ENCODE data around the gene KLHDC8A.
"Not testable (repeated sequence)": the region's sequence is repeated elsewhere in the genome, so short reads cannot be mapped to it uniquely, and the experiment has no call there.

KLHDC8A gene

DNA sequence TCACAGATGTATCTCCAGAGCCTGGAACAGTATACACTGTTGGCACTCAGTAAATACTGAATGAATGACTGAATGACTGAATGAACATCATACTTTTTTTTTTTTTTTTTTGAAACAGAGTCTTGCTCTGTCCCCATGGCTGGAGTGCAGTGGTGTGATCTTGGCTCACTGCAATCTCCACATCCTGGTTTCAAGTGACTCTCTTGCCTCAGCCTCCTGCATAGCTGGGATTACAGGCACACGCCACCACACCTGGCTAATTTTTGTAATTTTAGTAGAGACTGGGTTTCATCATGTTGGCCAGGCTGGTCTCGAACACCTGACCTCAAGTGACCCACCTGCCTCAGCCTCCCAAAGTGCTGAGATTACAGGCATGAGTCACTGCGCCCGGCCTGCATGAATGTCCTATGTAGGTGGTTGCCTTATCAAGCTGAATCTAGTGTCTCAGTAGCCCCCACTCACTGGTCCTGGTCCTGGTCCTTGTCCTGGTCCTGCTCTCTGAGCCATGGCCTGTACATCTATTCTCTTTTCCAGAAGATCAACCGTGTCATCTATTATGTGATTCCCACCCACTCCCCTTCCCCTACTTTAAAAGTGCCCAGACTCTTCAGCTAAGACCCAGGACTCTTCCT, 59.1 kb downstream of the KLHDC8A start:
- Histone ChIP-seq H3K56ac (ENCODE audit: low read length) (peak overlapping the region; percentile 81), H2AK5ac (ENCODE audit: low read length) (peak overlapping the region; percentile 6), H3K4me1 (ENCODE audit: control insufficient read depth, low read depth, low read length) (peaks cover 37% of the 10 kb centered on the region), H3K4ac (ENCODE audit: low read depth, low read length) (peak overlapping the region; percentile 84), H3K18ac (ENCODE audit: low read length) (peak overlapping the region; percentile 86), H3K27ac (ENCODE audit: low read depth, low read length) (peak overlapping the region; percentile 90), H2BK5ac (ENCODE audit: low read length) (peak overlapping the region; percentile 75), H2BK120ac (ENCODE audit: low read depth, low read length) (peak overlapping the region; percentile 52)
- not testable (repeated sequence) for H3K36me3 ChIP-seq (ENCODE audit: control insufficient read depth, insufficient read depth, low read length); H3K79me1 ChIP-seq (ENCODE audit: low read length); H4K8ac ChIP-seq (ENCODE audit: low read depth, low read length); H2BK15ac ChIP-seq (replicated peaks; ENCODE audit: low read depth); H4K5ac ChIP-seq (ENCODE audit: low read length); H3K23ac ChIP-seq (ENCODE audit: low read length); H3K27me3 ChIP-seq (ENCODE audit: insufficient read depth, low read length, poor library complexity); H3K9ac ChIP-seq (ENCODE audit: low read length); H3K79me2 ChIP-seq (ENCODE audit: control insufficient read depth, insufficient read depth, low read length); DNase-seq; H3K4me3 ChIP-seq (ENCODE audit: low read length); H3K4me2 ChIP-seq (ENCODE audit: low read length)
- no CpG with 5 or more reads among the region's 5 CpGs for WGBS (ENCODE audit: extremely low coverage, insufficient coverage, low lambda C conversion rate)

DNA sequence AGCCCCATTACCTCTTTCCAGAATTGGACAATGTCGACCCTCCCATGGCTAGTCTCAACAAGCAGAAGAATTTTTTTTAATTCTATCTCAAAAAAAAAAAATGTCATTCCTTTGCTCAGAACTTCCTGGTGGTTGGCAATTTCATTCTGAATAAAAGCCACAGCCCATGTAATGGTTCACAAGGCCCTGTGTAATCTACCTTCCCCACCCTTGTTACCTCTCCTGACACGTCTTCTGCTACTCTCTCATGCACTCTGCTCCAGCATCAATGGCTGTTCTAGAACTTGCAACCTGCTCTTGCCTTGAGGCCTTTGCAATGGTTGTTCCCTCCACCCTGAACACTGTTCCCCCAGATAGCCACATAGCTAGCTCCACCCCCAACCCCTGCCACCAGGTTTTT, 60.6 kb downstream of the KLHDC8A start:
- H3K4me3 ChIP-seq (ENCODE audit: low read length), result no peak overlapping the region
- H2AK5ac ChIP-seq (ENCODE audit: low read length), result peak overlapping the region; percentile 27
- H3K79me1 ChIP-seq (ENCODE audit: low read length), result no peaks in the 10 kb centered on the region
- peak overlapping the region; percentile 44 for H3K56ac ChIP-seq (ENCODE audit: low read length)
- no peak for DNase-seq
- H4K8ac ChIP-seq (ENCODE audit: low read depth, low read length), result no peak overlapping the region
- no peak overlapping the region for H2BK120ac ChIP-seq (ENCODE audit: low read depth, low read length)
- WGBS (ENCODE audit: extremely low coverage, insufficient coverage, low lambda C conversion rate), result no CpG with 5 or more reads among the region's 2 CpGs
- H3K4ac ChIP-seq (ENCODE audit: low read depth, low read length), result peak overlapping the region; percentile 88
- H3K36me3 ChIP-seq (ENCODE audit: control insufficient read depth, insufficient read depth, low read length), result no peaks in the 10 kb centered on the region
- no peak overlapping the region for H3K23ac ChIP-seq (ENCODE audit: low read length)
- no peaks in the 10 kb centered on the region for H3K27me3 ChIP-seq (ENCODE audit: insufficient read depth, low read length, poor library complexity)
- H3K27ac ChIP-seq (ENCODE audit: low read depth, low read length), result peak overlapping the region; percentile 74
- peak overlapping the region; percentile 22 for H2BK5ac ChIP-seq (ENCODE audit: low read length)
- H3K4me1 ChIP-seq (ENCODE audit: control insufficient read depth, low read depth, low read length), result peaks cover 30% of the 10 kb centered on the region
- no peak overlapping the region for H4K5ac ChIP-seq (ENCODE audit: low read length)
- H3K4me2 ChIP-seq (ENCODE audit: low read length), result no peak overlapping the region
- H3K9ac ChIP-seq (ENCODE audit: low read length), result no peak overlapping the region
- no peak overlapping the region for H2BK15ac ChIP-seq (replicated peaks; ENCODE audit: low read depth)
- H3K79me2 ChIP-seq (ENCODE audit: control insufficient read depth, insufficient read depth, low read length), result no peaks in the 10 kb centered on the region
- peak overlapping the region; percentile 28 for H3K18ac ChIP-seq (ENCODE audit: low read length)

DNA sequence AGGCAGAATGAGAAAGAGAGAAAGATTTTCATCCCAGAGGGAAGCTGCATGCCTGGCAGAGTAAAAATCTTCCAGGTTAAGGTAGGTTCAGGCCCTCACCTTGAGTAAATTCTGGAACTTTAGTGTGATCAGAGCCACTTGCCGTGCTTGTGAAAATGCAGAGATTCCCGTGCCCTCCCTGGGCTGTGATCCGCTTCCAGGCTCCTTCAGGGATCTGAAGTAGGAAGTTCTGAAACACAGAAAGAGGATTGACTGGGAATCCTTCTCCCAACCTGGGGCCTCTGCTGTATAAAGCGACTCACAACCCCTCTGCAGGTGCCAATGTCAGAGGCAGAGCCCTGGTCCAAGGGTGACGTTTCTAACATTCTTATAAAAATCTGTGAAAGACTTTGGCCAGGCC, 61.8 kb downstream of the KLHDC8A start:
- H3K36me3 ChIP-seq (ENCODE audit: control insufficient read depth, insufficient read depth, low read length), result no peaks in the 10 kb centered on the region
- peak overlapping the region; percentile 48 for H3K9ac ChIP-seq (ENCODE audit: low read length)
- H4K5ac ChIP-seq (ENCODE audit: low read length), result no peak overlapping the region
- no peak overlapping the region for H2AK5ac ChIP-seq (ENCODE audit: low read length)
- H3K56ac ChIP-seq (ENCODE audit: low read length), result peak overlapping the region; percentile 80
- H3K27ac ChIP-seq (ENCODE audit: low read depth, low read length), result peak overlapping the region; percentile 74
- H3K23ac ChIP-seq (ENCODE audit: low read length), result no peak overlapping the region
- peaks cover 26% of the 10 kb centered on the region for H3K4me1 ChIP-seq (ENCODE audit: control insufficient read depth, low read depth, low read length)
- peak overlapping the region; percentile 63 for H3K18ac ChIP-seq (ENCODE audit: low read length)
- peak overlapping the region; percentile 19 for H2BK15ac ChIP-seq (replicated peaks; ENCODE audit: low read depth)
- H3K79me1 ChIP-seq (ENCODE audit: low read length), result no peaks in the 10 kb centered on the region
- peak overlapping the region; percentile 90 for H2BK120ac ChIP-seq (ENCODE audit: low read depth, low read length)
- peak overlapping the region; percentile 74 for H2BK5ac ChIP-seq (ENCODE audit: low read length)
- no peak overlapping the region for H3K4me2 ChIP-seq (ENCODE audit: low read length)
- peak; percentile 66 for DNase-seq
- no peak overlapping the region for H3K4me3 ChIP-seq (ENCODE audit: low read length)
- no peaks in the 10 kb centered on the region for H3K79me2 ChIP-seq (ENCODE audit: control insufficient read depth, insufficient read depth, low read length)
- peak overlapping the region; percentile 88 for H3K4ac ChIP-seq (ENCODE audit: low read depth, low read length)
- WGBS (ENCODE audit: extremely low coverage, insufficient coverage, low lambda C conversion rate), result no CpG with 5 or more reads among the region's 5 CpGs
- no peaks in the 10 kb centered on the region for H3K27me3 ChIP-seq (ENCODE audit: insufficient read depth, low read length, poor library complexity)
- H4K8ac ChIP-seq (ENCODE audit: low read depth, low read length), result peak overlapping the region; percentile 58

DNA sequence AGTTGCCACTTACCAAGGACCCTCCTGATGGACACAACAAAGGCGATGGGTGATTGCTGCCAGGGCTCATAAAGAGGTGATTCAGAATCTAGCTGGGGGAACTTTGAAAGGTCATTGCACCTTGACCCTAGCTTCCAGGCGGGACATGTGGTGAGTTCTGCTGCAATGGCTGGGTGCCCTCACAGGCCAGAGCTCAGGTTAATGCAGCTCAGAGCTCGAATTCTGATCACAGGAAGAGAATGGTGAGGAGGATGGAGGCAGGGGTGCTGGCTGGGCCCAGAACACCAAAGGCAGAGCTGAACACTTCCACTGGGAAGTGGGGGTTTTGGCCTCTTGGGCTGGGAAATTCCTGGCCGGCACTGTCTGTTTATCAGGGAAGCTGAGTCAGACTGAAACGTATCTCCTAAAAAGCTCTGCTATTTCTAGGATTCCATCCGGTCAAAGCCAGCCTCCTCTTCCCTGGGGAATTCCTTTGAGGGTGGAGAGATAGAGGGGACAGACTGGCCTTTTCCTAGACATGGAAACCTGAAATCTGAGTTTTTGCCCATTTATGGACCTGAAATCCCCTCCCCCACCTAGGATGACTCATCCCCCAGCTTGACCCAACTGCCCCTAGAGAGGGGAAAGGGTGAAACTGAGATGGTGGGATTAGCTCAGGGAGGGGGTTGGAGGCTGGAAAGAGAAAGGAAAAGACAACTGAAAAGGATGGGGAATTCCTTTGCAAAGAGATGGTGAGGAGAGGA, 62.4 kb downstream of the KLHDC8A start:
- no CpG with 5 or more reads among the region's 6 CpGs for WGBS (ENCODE audit: extremely low coverage, insufficient coverage, low lambda C conversion rate)

DNA sequence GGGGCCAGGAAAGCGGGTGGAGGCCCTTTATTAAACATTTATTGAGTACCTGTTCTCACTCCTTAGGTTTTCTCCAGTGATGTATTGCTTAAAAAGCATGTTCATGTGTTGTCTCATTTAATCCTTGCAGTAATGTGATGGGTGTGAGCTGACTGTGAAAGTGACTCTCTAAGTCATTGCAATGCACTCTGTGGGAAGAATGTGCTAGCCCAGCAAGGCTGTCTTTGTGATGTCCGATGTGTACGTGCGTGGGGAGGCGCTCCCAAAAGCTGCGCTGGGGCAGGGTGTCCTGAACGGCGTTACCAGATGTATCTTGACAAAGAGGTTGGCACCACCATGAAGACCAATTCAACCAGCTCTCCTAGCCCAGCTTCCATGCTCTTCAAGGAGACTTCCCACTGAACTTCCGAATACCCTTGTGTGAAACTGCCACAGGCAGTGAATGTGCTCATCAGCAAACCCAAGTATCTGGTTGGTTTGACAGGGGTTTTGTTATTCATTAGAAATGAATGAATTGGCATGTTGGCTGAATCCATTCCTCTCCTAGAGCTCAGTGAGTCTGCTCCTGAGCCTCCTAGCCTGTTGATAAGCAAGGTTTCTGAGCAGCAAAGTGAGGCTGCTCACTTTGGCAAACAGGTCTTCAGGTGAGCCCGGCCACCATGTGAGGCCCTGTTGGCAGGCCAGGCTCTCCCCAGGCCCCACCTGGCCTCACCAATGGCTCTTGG, 63.2 kb downstream of the KLHDC8A start:
- Histone ChIP-seq H2AK5ac (ENCODE audit: low read length) (peak overlapping the region; percentile 2), H3K23ac (ENCODE audit: low read length) (no peak overlapping the region), H3K4me1 (ENCODE audit: control insufficient read depth, low read depth, low read length) (peaks cover 22% of the 10 kb centered on the region), H2BK5ac (ENCODE audit: low read length) (peak overlapping the region; percentile 93), H2BK120ac (ENCODE audit: low read depth, low read length) (peak overlapping the region; percentile 92), H3K4me3 (ENCODE audit: low read length) (no peak overlapping the region), H4K8ac (ENCODE audit: low read depth, low read length) (no peak overlapping the region), H3K79me1 (ENCODE audit: low read length) (no peaks in the 10 kb centered on the region), H3K18ac (ENCODE audit: low read length) (peak overlapping the region; percentile 93), H3K36me3 (ENCODE audit: control insufficient read depth, insufficient read depth, low read length) (no peaks in the 10 kb centered on the region), H3K4ac (ENCODE audit: low read depth, low read length) (peak overlapping the region; percentile 95), H4K5ac (ENCODE audit: low read length) (no peak overlapping the region), H3K4me2 (ENCODE audit: low read length) (no peak overlapping the region), H3K27me3 (ENCODE audit: insufficient read depth, low read length, poor library complexity) (no peaks in the 10 kb centered on the region), H3K9ac (ENCODE audit: low read length) (peak overlapping the region; percentile 34), H2BK15ac (replicated peaks; ENCODE audit: low read depth) (no peak overlapping the region), H3K27ac (ENCODE audit: low read depth, low read length) (peak overlapping the region; percentile 74), H3K56ac (ENCODE audit: low read length) (peak overlapping the region; percentile 80), H3K79me2 (ENCODE audit: control insufficient read depth, insufficient read depth, low read length) (no peaks in the 10 kb centered on the region)
- no CpG with 5 or more reads among the region's 10 CpGs for WGBS (ENCODE audit: extremely low coverage, insufficient coverage, low lambda C conversion rate)
- DNase-seq, result peak; percentile 58

More for the DNA sequence above, 62.4 kb downstream of the KLHDC8A start:
- no peak overlapping the region for H3K4me3 ChIP-seq (ENCODE audit: low read length)
- H3K79me1 ChIP-seq (ENCODE audit: low read length), result no peaks in the 10 kb centered on the region
- H4K5ac ChIP-seq (ENCODE audit: low read length), result no peak overlapping the region
- H3K23ac ChIP-seq (ENCODE audit: low read length), result no peak overlapping the region
- H2BK15ac ChIP-seq (replicated peaks; ENCODE audit: low read depth), result no peak overlapping the region
- peak overlapping the region; percentile 24 for H2AK5ac ChIP-seq (ENCODE audit: low read length)
- H3K18ac ChIP-seq (ENCODE audit: low read length), result peak overlapping the region; percentile 93
- peak overlapping the region; percentile 80 for H3K56ac ChIP-seq (ENCODE audit: low read length)
- H3K4me1 ChIP-seq (ENCODE audit: control insufficient read depth, low read depth, low read length), result peaks cover 26% of the 10 kb centered on the region
- no peaks in the 10 kb centered on the region for H3K36me3 ChIP-seq (ENCODE audit: control insufficient read depth, insufficient read depth, low read length)
- peak overlapping the region; percentile 92 for H2BK120ac ChIP-seq (ENCODE audit: low read depth, low read length)
- peak overlapping the region; percentile 95 for H3K4ac ChIP-seq (ENCODE audit: low read depth, low read length)
- peak overlapping the region; percentile 34 for H3K9ac ChIP-seq (ENCODE audit: low read length)
- H3K4me2 ChIP-seq (ENCODE audit: low read length), result no peak overlapping the region
- H4K8ac ChIP-seq (ENCODE audit: low read depth, low read length), result no peak overlapping the region
- DNase-seq, result peak; percentile 97
- peak overlapping the region; percentile 93 for H2BK5ac ChIP-seq (ENCODE audit: low read length)
- H3K27ac ChIP-seq (ENCODE audit: low read depth, low read length), result peak overlapping the region; percentile 74
- no peaks in the 10 kb centered on the region for H3K27me3 ChIP-seq (ENCODE audit: insufficient read depth, low read length, poor library complexity)
- H3K79me2 ChIP-seq (ENCODE audit: control insufficient read depth, insufficient read depth, low read length), result no peaks in the 10 kb centered on the region
